HepG2 (cell line): ENCODE data around the gene IHH. TPM values are rescaled to one million over a fixed set of nuclear protein-coding genes. Genes with fewer than 3 reads are reported as not detected.
A peak's percentile ranks its signal among the peaks of the same experiment; 100 is the strongest.

Source experiments
- DDIT3 ChIP-seq: sonication (generic); formaldehyde crosslinking; IDR thresholded peaks from 2 replicates; pipeline ENCODE4 v1.4.0; 2020; ENCODE audit warnings: mild to moderate bottlenecking, missing genetic modification reagents
- HNF1A ChIP-seq, 2 experiments: sonication (generic) in 1 of 2; formaldehyde crosslinking in 1 of 2; IDR thresholded peaks; 2 replicates each; pipeline versions ENCODE4 v1.4.0 to v1.6.1; 2016 to 2020; ENCODE audit warnings: borderline replicate concordance in 1 of 2, low read depth in 1 of 2, mild to moderate bottlenecking in 1 of 2, missing genetic modification reagents in 1 of 2
- HOXA9 ChIP-seq: sonication (generic); formaldehyde crosslinking; IDR thresholded peaks from 2 replicates; pipeline ENCODE4 v1.8.1; 2022; ENCODE audit warnings: missing genetic modification reagents, mild to moderate bottlenecking, moderate library complexity, borderline replicate concordance
- MXD4 ChIP-seq: IDR thresholded peaks from 2 replicates; pipeline ENCODE4 v1.6.1; 2016; ENCODE audit warnings: mild to moderate bottlenecking, missing biosample characterization, missing genetic modification reagents
- MYPOP ChIP-seq: sonication (generic); formaldehyde crosslinking; IDR thresholded peaks from 2 replicates; pipeline ENCODE4 v1.8.1; 2023; ENCODE audit warnings: mild to moderate bottlenecking, moderate library complexity, missing genetic modification reagents
- PCBP1 ChIP-seq: fragments of 200-400 bp; formaldehyde crosslinking; IDR thresholded peaks from 2 replicates; pipeline ENCODE4 v1.6.1; 2017; ENCODE audit warnings: mild to moderate bottlenecking, low read depth, low read length, borderline replicate concordance
- RFXAP ChIP-seq: sonication (generic); formaldehyde crosslinking; IDR thresholded peaks from 2 replicates; pipeline ENCODE4 v1.4.0; 2020; ENCODE audit warnings: missing genetic modification reagents, borderline replicate concordance
- SETDB1 ChIP-seq: sonication (generic); formaldehyde crosslinking; IDR thresholded peaks from 2 replicates; pipeline ENCODE4 v1.5.1; 2020; ENCODE audit warnings: missing genetic modification reagents, mild to moderate bottlenecking, borderline replicate concordance
- SP1 ChIP-seq, 2 experiments: fragments of 450-650 bp in 1 of 2; sonication (generic) in 1 of 2; formaldehyde crosslinking in 1 of 2; IDR thresholded peaks; 2 replicates each; pipeline versions ENCODE4 v1.4.0 to v1.6.1; 2016 to 2020; ENCODE audit warnings: missing genetic modification reagents in 1 of 2
- ZMAT5 ChIP-seq: sonication (generic); formaldehyde crosslinking; IDR thresholded peaks from 2 replicates; pipeline ENCODE4 v1.5.0; 2020; ENCODE audit warnings: mild to moderate bottlenecking, low read depth, missing genetic modification reagents, borderline replicate concordance
- ZNF124 ChIP-seq: sonication (generic); formaldehyde crosslinking; IDR thresholded peaks from 2 replicates; pipeline ENCODE4 v1.4.0; 2020; ENCODE audit warnings: missing genetic modification reagents
- ZNF503 ChIP-seq: sonication (generic); formaldehyde crosslinking; IDR thresholded peaks from 2 replicates; pipeline ENCODE4 v1.4.0; 2020; ENCODE audit warnings: missing genetic modification reagents
- ZNF75D ChIP-seq: sonication (generic); formaldehyde crosslinking; IDR thresholded peaks from 2 replicates; pipeline ENCODE4 v1.8.1; 2023; ENCODE audit warnings: missing genetic modification reagents, mild to moderate bottlenecking, borderline replicate concordance
- polyA plus RNA-seq, 8 experiments: library from polyadenylated mRNA; depleted of rRNA in 3 of 8; stranded (reverse) in 7 of 8; unstranded in 1 of 8; fragments of >200 nt; fragmentation: Illumina TruSeq in 4 of 8; extraction: Trizol in 4 of 8; gene quantifications; 2 replicates each; pipeline versions ENCODE4 v1.2.1 to v1.2.3, GENCODE V29; 2011 to 2016; ENCODE audit warnings: low read depth in 4 of 8, missing spikeins in 1 of 8, mixed read lengths in 1 of 8; ENCODE audit not compliant: insufficient read depth in 1 of 8
- total RNA-seq, 5 experiments: library from RNA; depleted of rRNA; stranded (reverse); fragments of >200 nt; fragmentation: Illumina TruSeq; extraction: Trizol; gene quantifications; 2 replicates each; pipeline ENCODE4 v1.2.3, GENCODE V29; 2016; ENCODE audit warnings: low read depth in 1 of 5

IHH gene
- total and polyA plus RNA-seq, 2 of the 13 experiments (the other 11 are each of a cell fraction or from before 2014, with no cell fraction given), result 0.42 TPM; not detected in 1

GRCh38 chr2:219071131-219071816 is 10.6 kb upstream of the IHH start (continued):
- no peak for TF ChIP-seq SP1 (IDR thresholded peaks at IDR 0.05)
- no peak for TF ChIP-seq SP1 (CRISPR knock-in tag; IDR thresholded peaks at IDR 0.05)
- TF ChIP-seq HOXA9 (CRISPR knock-in tag), result no peak
- TF ChIP-seq HNF1A (IDR thresholded peaks at IDR 0.05; ENCODE audit: low read depth), result peak; percentile 100
- TF ChIP-seq HNF1A (CRISPR knock-in tag; IDR thresholded peaks at IDR 0.05; ENCODE audit: borderline replicate concordance), result peak; percentile 99
- TF ChIP-seq MYPOP (CRISPR knock-in tag), result peak; percentile 86; the same call in 1 of the 2 replicates
- TF ChIP-seq RFXAP (CRISPR knock-in tag), result 0 out of 2 replicates have a peak, but pooled peaks have one; percentile 48
- no peak for TF ChIP-seq ZNF75D (CRISPR knock-in tag)
- no peak for TF ChIP-seq PCBP1
- peak; percentile 98 for TF ChIP-seq ZNF503
- no peak for TF ChIP-seq SETDB1 (CRISPR knock-in tag)
- TF ChIP-seq ZNF124 (CRISPR knock-in tag), result no peak
- no peak for TF ChIP-seq DDIT3 (CRISPR knock-in tag)
- no peak; the same call in 1 of the 2 replicates for TF ChIP-seq MXD4 (CRISPR knock-in tag)
- no peak for TF ChIP-seq ZMAT5 (CRISPR knock-in tag)
